ENCODE results near the gene KCMF1. TPM values are rescaled to one million over a fixed set of nuclear protein-coding genes. Genes with fewer than 3 reads are reported as not detected.

The KCMF1 gene
- total and polyA plus RNA-seq, 4 donors: 10.5 to 45.4 (median 23.1) TPM

DNA sequence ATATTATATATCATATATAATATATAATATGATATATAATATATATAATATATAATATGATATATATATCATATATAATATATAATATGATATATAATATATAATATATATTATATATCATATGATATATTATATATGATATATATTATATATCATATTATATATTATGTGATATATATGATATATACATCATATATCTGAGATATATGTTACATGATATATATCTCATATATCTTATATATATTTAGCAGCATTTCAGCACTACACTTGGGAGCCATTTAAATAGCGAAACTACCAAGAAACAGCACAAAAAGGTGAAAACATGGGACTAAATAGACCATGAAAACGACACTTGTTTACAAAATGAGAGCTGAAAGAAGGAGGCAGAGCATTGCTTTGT is 37.3 kb downstream of the KCMF1 start:
- Histone ChIP-seq H3K9me3 (ENCODE audit: control insufficient read depth in 4 of 4, low read length in 3 of 4) (no peaks in the 10 kb centered on the region), H3K27ac (ENCODE audit: low read depth in 1 of 2, low read length in 2 of 2) (no peak overlapping the region), H3K4me1 (ENCODE audit: control insufficient read depth in 4 of 4, insufficient read depth in 4 of 4, low read length in 3 of 4) (peaks cover 0 to 6% (median 0%) of the 10 kb centered on the region in 4 donors), H3K36me3 (ENCODE audit: control insufficient read depth in 4 of 4, insufficient read depth in 3 of 4, low read depth in 1 of 4, low read length in 3 of 4) (peaks cover 2 to 3% (median 2%) of the 10 kb centered on the region in 4 donors), H3K27me3 (ENCODE audit: control insufficient read depth in 4 of 4, insufficient read depth in 4 of 4, low read length in 3 of 4) (no peaks in the 10 kb centered on the region), H3K9ac (ENCODE audit: low read depth in 1 of 2, low read length in 2 of 2) (no peak overlapping the region), H3K4me3 (ENCODE audit: low read depth in 1 of 3, low read length in 3 of 3) (no peak overlapping the region)
- no peak for DNase-seq (ENCODE audit: low spot score)
- no peak for TF ChIP-seq FOXA1 (IDR thresholded peaks at IDR 0.05)
- no peak for TF ChIP-seq RXRA (IDR thresholded peaks at IDR 0.05)
- TF ChIP-seq NR2F2 (IDR thresholded peaks at IDR 0.05): no peak
- TF ChIP-seq SP1 (IDR thresholded peaks at IDR 0.05): no peak
- no peak for TF ChIP-seq RAD21 (IDR thresholded peaks at IDR 0.05)
- no peak for TF ChIP-seq HNF4G (IDR thresholded peaks at IDR 0.05)
- TF ChIP-seq ZBTB33 (IDR thresholded peaks at IDR 0.05): no peak
- no peak for TF ChIP-seq FOXA2 (IDR thresholded peaks at IDR 0.05)
- no peak for TF ChIP-seq EGR1 (IDR thresholded peaks at IDR 0.05; ENCODE audit: low read depth in 2 of 2)
- TF ChIP-seq GABPA (IDR thresholded peaks at IDR 0.05 in 1 of 2, conservative IDR thresholded peaks at IDR 0.05 in 1 of 2): no peak
- TF ChIP-seq MAX (IDR thresholded peaks at IDR 0.05): no peak
- TF ChIP-seq YY1 (IDR thresholded peaks at IDR 0.05): no peak
- no peak for TF ChIP-seq REST (IDR thresholded peaks at IDR 0.05)
- WGBS: 91% methylated on average over 2 of the region's 2 CpGs

GRCh38 chr2:85009019-85009618 is 38.2 kb downstream of the KCMF1 start:
- Histone ChIP-seq H3K27ac (ENCODE audit: low read depth in 1 of 2, low read length in 2 of 2) (no peak overlapping the region), H3K9me3 (ENCODE audit: control insufficient read depth in 4 of 4, low read length in 3 of 4) (no peaks in the 10 kb centered on the region)

More at GRCh38 chr2:85009019-85009618, 38.2 kb downstream of the KCMF1 start:
- Histone ChIP-seq H3K4me3 (ENCODE audit: low read depth in 1 of 3, low read length in 3 of 3) (no peak overlapping the region), H3K36me3 (ENCODE audit: control insufficient read depth in 4 of 4, insufficient read depth in 3 of 4, low read depth in 1 of 4, low read length in 3 of 4) (peaks cover 2 to 3% (median 2%) of the 10 kb centered on the region in 4 donors), H3K27me3 (ENCODE audit: control insufficient read depth in 4 of 4, insufficient read depth in 4 of 4, low read length in 3 of 4) (no peaks in the 10 kb centered on the region), H3K9ac (ENCODE audit: low read depth in 1 of 2, low read length in 2 of 2) (no peak overlapping the region), H3K4me1 (ENCODE audit: control insufficient read depth in 4 of 4, insufficient read depth in 4 of 4, low read length in 3 of 4) (peaks cover 0 to 6% (median 0%) of the 10 kb centered on the region in 4 donors)
- DNase-seq (ENCODE audit: low spot score): no peak
- WGBS: 91% methylated on average over 3 of the region's 3 CpGs
- no peak for TF ChIP-seq CTCF (IDR thresholded peaks at IDR 0.05; ENCODE audit: low read depth, low read length, missing input control)
- no peak for TF ChIP-seq FOXA1 (IDR thresholded peaks at IDR 0.05)
- TF ChIP-seq REST (IDR thresholded peaks at IDR 0.05): no peak
- TF ChIP-seq NR2F2 (IDR thresholded peaks at IDR 0.05): no peak
- TF ChIP-seq RXRA (IDR thresholded peaks at IDR 0.05): no peak
- TF ChIP-seq HNF4G (IDR thresholded peaks at IDR 0.05): no peak
- no peak for TF ChIP-seq JUND (IDR thresholded peaks at IDR 0.05)
- no peak for TF ChIP-seq YY1 (IDR thresholded peaks at IDR 0.05)
- no peak for TF ChIP-seq HNF4A (conservative IDR thresholded peaks at IDR 0.05)
- TF ChIP-seq RAD21 (IDR thresholded peaks at IDR 0.05): no peak
- no peak for TF ChIP-seq SP1 (IDR thresholded peaks at IDR 0.05)
- no peak for TF ChIP-seq GABPA (IDR thresholded peaks at IDR 0.05 in 1 of 2, conservative IDR thresholded peaks at IDR 0.05 in 1 of 2)
- no peak for TF ChIP-seq MAX (IDR thresholded peaks at IDR 0.05)
- TF ChIP-seq FOXA2 (IDR thresholded peaks at IDR 0.05): no peak
